NOMO-1 (cell line): ENCODE results near the gene IFRD2.
"Not testable (repeated sequence)": the region's sequence is repeated elsewhere in the genome, so short reads cannot be mapped to it uniquely, and the experiment has no call there.

Experiments used
- DNase-seq, 2 experiments: peaks; one replicate each; lab custom pipeline; 2025; ENCODE audit not compliant: unreplicated experiment in 2 of 2; lab: John Stamatoyannopoulos, UW

IFRD2 gene

DNA sequence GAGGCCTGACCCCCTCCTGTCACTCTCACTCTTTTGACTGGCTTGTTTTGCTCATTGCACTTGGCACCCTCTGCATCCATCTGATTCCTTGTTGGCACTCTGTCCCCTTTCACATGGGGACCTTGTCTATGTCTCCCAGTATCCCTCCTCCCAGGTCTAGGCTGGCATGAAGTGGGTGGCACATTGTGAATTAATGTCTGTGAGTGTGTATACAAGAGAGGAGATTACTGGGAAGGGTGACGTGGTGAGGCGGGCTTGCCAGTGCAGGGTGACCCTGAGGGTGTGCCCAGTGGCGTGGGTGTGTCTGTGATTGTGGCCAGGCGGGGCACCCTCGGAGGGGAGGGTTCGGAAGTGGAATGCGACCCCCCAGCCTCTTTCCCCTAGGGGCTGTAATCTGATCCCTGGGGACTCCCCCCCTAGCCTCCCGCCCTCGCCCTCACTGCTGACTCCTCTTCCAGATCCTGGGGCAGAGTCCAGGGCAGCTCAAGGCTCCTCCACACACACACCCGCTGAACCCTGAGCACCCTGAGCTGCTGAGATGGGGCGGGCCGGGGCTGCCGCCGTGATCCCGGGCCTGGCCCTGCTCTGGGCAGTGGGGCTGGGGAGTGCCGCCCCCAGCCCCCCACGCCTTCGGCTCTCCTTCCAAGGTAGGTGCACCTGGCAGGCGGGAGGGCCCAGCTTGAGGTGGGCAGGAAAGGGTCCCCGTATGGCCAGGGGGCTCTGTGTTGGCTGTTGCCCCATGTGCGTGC, 23.4 kb downstream of the IFRD2 start, which contains the start of gene SEMA3B:
TSS of gene SEMA3B (plus strand) at position 445 of the 749 bp plus-strand sequence. CDS start at position 539, 94 bp downstream.
- DNase-seq, result no peak

DNA sequence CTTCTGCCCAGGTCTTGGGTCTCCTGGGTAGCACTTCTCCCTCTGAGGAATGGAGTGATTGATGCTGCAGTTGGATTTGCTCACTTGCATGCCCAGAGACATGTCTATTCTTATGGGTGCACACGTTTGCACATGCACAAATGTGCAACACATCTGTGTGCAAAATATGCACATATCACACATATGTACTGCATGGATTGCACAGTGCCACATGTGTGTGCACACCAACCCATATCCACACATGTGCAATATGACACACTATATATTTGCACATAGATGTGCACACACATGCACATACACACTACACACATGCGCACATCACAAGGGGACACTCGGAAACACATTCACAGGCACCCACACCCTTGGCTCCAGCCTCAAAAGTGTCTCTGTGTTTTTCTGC, 24.0 kb downstream of the IFRD2 start:
- DNase-seq, result no peak

DNA sequence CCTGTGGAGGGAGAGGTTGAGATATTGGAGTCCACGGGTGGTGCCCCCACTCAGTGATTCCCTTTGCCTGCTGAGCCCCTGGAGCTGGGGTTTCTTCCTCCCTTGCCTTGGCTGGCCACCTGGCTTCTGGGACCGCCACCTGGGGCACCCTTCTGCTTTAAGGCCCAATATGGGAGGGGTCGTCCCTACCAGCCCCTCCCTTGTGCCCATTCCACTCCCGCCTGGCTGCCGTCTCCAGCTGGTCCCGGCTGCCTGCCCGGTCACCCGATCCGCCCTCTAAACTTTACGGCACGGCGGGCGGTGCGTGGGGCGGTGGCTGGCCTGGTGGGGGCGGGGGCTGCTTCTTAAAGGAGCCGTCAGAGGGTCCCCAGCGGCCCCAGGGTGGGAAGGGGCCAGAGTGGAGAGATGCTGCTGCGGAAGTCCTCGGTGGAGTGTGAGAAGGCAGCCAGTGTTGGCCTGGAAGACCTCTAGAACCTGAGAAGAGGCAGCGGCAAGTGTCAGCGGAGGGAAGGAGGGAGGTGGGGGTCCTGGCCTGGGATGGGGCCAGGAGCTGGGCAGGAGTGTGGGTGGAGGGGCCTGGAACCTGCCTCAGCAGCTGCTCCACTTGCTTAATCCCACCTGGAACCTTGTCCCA, 24.8 kb downstream of the IFRD2 start:
- DNase-seq, result no peak

DNA sequence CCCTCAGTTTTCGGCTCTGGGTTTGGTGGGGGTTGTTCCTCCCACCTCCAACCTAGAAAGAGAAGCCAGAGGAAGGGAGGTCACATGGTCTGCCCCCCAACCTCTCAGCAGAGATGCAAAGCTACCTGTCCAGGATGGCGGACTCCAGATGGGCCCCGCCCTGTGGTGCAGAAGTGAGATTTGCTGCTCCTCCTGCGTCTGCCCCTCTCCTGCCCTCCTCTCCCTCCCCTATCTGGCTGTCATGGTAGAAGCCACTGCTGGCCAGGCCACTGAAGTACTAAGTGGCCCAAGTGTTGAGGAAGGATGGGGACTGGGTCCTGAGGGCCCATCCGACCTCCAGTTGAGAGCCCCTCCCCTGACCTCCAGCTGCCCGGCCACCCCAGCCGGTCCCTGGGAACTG, 25.4 kb downstream of the IFRD2 start:
- no peak for DNase-seq

DNA sequence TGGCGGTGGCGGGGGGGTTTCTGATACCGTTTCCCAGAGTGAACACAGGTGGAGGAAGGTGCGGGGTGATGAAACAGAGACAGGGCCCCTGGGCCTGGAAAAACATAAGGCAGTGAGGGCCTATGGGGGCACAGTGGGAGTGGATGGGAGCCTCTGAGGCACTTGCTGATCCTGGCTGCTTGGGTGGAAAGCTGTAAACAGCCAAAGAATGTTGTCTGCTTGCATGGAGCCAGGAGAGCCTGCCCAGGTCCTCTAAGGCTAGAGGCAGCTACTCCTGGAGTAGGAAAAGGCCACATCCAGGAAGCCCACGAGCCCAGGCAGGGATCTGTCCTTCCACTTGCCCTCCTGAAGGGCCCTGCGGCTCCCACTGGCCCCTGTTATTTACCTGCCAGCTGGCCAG, 26.2 kb downstream of the IFRD2 start:
- no peak for DNase-seq

DNA sequence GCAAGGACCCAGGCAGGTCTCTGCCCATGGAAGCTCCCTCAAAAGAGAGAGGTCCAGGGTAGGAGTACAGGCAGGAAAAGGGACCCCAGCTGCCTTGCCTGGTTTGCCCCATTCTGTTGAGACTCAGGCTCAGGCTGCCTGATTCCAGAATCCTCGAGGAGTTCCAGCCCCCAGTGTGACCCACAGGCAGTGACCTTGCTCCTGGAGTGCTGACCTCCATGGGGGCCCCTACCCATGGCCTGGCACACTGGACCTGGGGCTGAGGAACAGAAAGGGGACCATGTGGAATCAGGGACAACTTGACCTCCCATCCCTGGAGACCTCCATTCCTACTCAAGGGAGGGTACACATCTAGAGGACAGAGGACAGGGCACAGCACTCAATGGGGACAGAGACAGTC, 26.7 kb downstream of the IFRD2 start:
- DNase-seq, result no peak

DNA sequence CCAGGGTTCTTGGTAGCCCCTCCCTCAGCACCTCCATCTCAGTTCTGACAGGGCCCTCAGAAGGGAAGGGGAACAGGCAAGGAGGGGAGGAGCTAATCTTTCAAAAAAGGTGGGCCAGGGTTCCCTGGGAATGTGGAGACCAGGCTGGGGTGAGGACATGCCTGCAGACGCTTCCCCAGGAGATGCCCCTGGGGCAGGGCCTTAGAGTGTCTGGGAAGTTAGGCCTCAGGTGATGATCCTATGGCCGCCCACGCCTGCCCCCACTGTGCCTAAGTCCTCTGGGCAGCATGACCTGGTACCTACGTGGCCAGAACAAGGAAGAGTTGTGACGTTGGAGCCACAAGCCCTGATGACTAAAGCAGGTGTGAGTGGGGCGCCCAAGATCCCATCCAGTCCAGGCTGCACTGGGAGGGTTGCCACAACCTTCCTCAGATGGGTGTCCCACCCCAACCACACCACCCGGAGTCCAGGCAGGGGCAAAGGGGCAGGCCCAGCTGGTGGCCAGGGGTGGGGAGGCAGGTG, 27.2 kb downstream of the IFRD2 start:
- DNase-seq, result no peak

DNA sequence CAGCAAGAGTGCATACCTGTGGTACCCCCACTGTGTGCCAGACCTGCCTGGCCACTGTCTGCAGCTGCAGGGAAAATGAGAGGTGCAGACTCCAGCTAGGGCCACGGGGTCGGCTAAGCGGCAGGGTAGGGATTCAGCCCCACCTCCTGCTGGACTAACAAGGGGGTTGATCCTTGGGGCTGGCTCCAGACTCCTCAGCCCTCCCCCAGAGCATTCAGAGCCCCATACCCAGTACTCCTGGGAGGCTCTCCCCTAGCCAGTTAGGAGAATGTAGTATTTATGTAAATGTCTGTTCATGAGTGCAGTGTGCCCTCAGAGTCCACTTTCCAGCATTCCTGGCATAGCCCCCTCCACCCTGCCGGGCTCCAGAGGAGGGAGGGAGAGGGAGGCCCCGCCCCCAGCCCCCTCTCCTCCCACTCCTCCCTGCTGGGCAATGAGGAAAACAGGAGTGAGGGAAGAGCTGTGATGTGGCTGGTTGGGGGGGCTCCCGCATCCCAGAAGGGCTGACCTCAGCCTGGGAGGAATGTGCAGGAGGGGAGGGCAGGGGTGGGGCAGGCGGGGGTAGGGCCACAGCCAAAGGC, 27.8 kb downstream of the IFRD2 start:
- DNase-seq, result no peak

DNA sequence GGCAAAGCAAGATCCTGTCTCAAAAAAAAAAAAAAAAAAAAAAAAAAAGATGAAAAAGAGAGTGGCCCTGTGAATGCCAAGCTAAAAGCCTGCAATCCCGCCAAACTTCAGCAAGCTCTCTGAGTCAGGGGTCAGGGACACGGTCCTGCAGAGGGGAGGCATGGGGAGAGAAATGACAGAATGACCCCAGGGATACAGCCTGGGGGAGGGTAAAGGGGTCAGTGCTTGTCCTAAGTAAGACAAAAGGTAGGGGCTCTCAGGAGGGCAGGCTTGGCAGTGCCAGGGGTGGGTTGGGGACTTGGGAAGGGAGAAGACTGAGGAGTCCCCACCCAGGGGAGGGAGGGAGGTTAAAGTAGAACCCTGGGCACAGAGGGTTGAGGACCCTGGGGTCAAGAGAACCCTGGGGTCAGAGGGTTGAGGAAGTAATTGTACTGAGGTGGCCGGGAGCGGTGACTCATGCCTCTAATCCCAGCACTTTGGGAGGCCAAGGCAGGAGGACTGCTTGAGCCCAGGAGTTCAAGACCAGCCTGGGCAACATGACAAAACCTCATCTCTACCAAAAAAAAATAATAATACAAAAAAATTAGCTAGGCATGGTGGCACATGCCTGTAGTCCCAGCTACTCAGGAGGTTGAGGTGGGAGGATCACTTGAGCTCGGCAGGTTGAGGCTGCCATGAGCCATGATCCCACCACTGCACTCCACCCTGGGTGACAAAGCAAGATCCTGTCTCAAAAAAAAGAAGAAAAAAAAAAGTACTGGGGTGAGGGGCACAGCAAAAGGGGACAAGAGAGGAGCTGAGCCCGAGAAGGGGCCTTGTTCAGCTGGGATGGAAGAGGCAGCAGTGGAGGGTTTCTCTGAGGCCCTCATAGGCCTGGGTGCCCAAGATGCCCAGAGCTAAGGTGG, 28.5 kb downstream of the IFRD2 start:
- no peak for DNase-seq

DNA sequence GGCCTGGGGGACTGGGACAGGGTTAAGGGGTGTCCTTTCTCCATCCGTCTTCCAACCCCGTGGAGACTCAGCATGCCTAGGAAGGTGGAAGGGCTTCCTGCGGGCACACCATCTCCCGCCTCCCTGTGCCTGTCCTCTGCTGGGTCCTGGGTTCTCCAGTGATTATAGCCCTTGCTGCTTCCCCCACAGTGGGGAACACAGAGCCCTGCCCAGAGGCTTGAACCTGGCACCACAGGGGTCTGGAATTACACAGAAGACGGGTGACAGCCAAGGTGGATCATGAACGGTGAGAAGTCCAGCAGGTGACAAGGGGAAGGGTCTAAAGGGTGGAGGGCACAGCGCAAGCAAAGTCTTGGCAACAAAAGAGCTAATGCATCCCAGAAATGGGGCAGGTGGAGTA, 29.5 kb downstream of the IFRD2 start:
- DNase-seq, result no peak

DNA sequence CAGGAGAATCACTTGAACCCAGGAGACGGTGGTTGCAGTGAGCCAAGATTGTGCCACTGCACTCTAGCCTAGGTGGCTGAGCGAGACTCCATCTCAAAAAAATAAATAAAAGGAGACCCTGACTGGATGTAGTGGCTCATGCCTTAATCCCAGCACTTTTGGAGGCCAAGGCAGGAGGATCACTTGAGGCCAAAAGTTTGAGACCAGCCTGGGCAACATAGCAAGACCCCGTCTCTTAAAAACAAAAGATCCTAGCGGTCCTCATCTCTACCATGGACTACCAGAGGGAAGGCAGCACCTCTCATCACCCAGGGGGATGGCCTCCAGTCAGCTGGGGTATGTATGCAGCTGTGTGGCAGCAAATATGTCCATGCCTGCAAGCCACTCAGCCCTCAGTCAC, 30.0 kb downstream of the IFRD2 start:
- not testable (repeated sequence) for DNase-seq

DNA sequence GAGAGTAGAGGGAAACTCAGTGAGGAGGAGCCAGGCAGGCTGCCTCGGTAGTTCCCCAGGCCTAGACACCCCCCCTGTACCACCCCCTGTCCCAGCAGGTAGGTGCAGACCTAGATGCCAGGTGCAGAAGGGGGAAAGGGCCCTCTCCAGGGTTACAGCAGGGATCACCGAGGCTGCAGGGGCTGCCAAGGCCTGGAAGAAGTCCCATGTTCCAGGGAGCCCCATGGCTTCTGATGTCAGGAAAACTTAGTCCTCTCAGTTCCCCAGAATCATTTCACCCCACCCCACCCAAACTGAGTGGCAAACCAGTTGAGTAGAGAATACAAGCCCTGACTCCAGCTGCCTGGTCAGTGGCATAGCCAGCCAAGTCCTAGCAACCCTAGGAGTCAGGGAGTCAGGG, 30.7 kb downstream of the IFRD2 start:
- no peak for DNase-seq

DNA sequence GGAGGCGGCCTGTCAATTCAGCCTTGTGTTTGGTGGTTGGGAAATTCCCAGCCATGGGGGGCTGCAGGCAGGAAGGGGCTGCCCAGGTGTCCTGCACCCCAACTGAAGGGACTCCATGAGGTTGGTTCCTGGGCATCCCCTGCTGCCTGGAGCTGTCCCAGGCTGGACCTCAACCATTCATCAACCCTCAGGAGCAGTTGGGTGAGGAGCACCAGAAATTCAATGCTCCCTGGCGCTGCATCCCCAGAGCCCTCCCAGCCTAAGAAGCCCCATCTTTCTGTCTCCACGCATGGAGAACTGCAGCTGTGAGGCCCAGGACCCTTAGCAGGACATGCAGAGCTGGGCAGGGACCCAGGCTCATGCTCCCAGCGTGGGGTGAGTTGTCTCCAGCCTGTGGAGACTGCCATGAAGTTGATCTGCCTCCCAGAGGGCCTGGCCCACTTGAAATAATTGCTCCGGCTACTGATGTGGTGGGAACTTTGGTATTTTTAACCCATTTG, 31.2 kb downstream of the IFRD2 start:
- no peak for DNase-seq

DNA sequence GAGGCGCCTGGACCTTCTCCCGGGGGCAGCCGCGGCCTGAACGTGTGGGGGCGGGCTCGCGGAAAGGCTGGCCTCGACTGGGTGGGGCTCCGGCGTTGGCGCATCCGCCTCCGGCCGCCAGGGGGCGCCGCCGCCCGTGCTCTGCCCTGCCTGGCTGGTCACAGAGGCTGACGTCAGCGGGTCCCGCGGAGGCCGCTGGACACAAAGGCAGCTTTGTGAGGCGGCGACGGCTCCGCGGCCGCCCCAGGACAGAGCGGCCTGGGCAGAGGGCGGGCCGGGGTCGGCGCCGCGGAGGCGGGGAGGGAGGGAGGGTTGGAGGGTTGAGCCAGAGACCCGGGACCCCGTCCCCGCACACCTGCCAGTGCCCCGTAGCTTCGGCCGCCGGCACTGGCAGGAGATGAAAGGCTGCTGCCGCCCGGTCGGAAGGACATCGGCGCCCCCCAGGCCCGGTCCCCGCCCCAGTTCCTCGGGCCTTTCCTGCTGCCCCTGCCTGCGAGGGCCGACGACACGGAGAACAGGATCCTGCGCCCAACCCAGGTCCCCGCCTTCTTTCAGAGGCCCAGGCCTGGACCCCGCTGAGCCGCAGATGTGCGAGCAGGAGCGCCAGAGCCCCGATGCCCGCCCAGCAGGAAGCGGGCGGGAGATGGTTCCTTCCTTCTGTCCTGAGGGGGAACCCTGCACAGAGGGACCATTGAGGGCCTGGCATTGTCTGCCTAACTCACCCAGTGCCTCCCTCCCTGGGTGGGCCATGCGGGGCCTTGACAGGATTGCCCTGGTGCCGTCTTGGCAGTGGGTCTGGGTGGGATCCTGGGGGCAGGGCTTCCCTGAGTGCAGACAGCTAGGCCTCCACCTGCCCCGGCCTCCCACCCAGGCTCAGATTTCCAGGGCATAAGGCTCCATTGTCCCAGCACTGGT, 31.9 kb downstream of the IFRD2 start:
- peak; percentile 75 to 79 for DNase-seq

DNA sequence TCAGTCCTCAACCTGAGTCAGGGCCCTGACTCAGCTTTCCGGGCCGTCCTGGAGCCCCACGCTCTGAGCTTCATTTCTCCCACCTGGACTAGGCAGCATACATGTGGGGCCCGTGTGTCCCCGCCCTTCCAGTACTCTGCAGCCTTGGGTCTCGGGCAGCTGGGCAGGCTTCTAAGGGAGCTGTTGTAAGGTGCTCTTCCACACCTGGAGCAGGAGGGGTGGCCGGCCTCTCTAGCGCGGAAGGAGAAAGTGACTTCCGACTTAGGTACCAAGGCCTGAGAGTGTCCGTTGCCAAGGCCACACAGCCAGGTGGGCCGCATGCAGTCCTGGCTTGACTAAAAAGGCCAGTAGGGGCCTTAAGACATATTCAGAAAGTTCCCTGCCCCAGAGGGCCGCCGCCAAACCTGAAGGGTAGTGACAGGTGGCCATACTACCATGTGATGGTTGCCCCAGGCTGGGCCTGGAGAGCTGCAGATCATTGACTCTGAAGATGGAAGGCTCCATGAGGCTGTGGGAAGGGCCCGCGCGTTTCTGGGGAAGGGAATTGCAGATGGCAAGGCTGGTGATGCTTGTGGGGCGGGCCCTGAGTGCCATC, 32.7 kb downstream of the IFRD2 start:
- no peak for DNase-seq

DNA sequence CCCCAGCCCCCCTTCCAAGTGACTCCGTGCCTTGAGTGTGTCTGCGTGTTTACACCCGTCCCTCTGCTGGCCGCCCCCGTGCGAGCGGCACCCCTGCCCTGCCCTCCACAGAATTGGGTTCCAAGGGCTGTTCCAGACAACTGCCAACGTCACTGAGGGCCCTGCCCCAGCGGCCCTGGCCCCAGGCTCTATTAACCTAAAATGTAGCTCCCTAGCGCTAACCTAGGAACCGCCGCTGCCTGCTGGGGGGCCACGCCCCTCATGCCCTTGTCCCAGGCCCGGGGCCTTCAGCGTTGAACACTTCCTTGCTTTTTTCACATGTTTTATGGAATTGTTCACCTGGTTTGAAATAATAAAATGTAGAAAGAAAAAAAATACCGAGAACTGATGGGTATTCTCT, 33.2 kb downstream of the IFRD2 start:
- DNase-seq, result no peak

DNA sequence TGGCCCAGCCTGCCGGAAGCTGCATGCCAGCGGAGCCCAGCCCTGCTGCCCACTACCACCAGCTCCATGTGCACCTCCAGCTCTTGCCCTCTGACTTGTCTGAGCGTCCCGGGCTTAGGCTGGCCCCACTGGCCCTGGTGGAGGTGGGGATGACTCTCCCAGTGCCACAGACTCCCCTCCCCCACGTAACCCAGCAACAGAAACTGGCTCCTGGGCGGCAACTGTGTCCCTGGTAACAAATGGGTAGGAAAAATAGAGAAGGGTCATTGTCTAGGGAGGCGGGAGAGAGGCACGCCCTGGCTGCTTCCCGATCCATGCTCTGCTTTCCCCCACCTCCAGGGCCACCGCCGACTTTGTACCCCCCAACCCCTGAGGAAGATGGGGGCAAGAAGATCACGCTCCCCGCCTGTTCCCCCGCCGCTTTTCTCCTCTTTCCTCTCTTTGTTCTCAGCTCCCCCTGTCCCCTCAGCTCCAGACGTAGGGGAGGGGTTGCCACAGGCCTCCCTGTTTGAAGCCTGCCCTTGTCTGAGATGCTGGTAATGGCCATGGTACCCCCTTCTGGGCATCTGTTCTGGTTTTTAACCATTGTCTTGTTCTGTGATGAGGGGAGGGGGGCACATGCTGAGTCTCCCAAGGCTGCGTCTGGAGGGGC, 34.1 kb downstream of the IFRD2 start:
- no peak for DNase-seq

DNA sequence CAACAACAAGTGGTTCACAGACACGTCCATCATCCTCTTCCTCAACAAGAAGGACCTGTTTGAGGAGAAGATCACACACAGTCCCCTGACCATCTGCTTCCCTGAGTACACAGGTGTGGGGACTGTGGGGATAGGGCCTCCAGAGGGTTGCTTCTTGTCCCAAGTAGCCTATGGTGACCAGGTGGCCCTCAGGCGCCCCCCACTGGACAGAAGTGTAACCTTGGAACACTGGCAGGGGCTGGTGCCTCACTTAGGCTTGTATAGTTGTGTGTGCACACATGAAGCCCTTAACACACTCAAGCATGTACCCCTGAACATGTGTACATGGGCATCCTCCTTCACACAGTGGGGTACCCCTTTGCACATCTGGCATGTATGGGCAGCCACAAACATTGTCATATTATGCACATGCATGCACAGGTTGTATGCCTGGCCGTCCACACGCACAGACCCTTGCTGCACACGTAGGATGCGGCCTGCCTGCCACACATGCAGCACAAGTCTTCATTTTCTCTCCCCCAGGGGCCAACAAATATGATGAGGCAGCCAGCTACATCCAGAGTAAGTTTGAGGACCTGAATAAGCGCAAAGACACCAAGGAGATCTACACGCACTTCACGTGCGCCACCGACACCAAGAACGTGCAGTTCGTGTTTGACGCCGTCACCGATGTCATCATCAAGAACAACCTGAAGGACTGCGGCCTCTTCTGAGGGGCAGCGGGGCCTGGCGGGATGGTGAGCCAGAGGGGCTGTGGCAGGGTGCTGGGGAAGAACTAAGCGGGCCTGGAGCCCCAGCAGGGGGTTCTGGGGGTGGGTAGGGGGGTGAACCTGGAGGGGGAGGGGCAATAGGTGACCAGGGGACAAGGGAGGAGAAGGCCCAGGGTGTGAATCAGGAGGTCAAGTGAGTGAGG, 35.0 kb downstream of the IFRD2 start:
- DNase-seq, result no peak
